H9 (cell line): ENCODE results near the gene POLE3. TPM values are rescaled to one million over a fixed set of nuclear protein-coding genes. Genes with fewer than 3 reads are reported as not detected.

Source experiments
- DNase-seq: peaks from one replicate; pipeline ENCODE4 v3.0.0-alpha.2; 2017
- H2AFZ ChIP-seq: one replicate; pipeline ENCODE4 v1.6.1; 2013; ENCODE audit warnings: mild to moderate bottlenecking, low read length, control low read depth, moderate library complexity
- H2AK5ac ChIP-seq: 2 replicates; pipeline ENCODE4 v1.6.1; 2013; ENCODE audit warnings: low read length, control low read depth, mixed read lengths; ENCODE audit not compliant: insufficient read length
- H2BK120ac ChIP-seq: one replicate; pipeline ENCODE4 v1.6.1; 2013; ENCODE audit warnings: low read depth, mild to moderate bottlenecking, low read length, control low read depth, inconsistent platforms; ENCODE audit not compliant: poor library complexity, severe bottlenecking
- H2BK12ac ChIP-seq: 2 replicates; pipeline ENCODE4 v1.6.1; 2013; ENCODE audit warnings: low read length, control low read depth, mixed read lengths, low read depth; ENCODE audit not compliant: insufficient read length
- H2BK15ac ChIP-seq: 2 replicates; pipeline ENCODE4 v1.6.1; 2013; ENCODE audit warnings: low read depth, low read length, control low read depth
- H2BK20ac ChIP-seq: one replicate; pipeline ENCODE4 v1.6.1; 2013; ENCODE audit warnings: low read depth, mild to moderate bottlenecking, low read length, control low read depth, inconsistent platforms; ENCODE audit not compliant: poor library complexity, severe bottlenecking
- H2BK5ac ChIP-seq: 2 replicates; pipeline ENCODE4 v1.6.1; 2013; ENCODE audit warnings: low read length, control low read depth, mixed read lengths; ENCODE audit not compliant: insufficient read length
- H3K14ac ChIP-seq: 2 replicates; pipeline ENCODE4 v1.6.1; 2013; ENCODE audit warnings: low read length, control low read depth; ENCODE audit not compliant: insufficient read depth
- H3K18ac ChIP-seq: 2 replicates; pipeline ENCODE4 v1.6.1; 2013; ENCODE audit warnings: low read depth, mild to moderate bottlenecking, mixed read lengths, low read length, control low read depth; ENCODE audit not compliant: insufficient read length
- H3K23ac ChIP-seq: 2 replicates; pipeline ENCODE4 v1.6.1; 2013; ENCODE audit warnings: low read length, control low read depth, mixed read lengths, low read depth; ENCODE audit not compliant: insufficient read length
- H3K23me2 ChIP-seq: 2 replicates; pipeline ENCODE4 v1.6.1; 2013; ENCODE audit warnings: low read depth, mild to moderate bottlenecking, mixed read lengths, low read length, control low read depth; ENCODE audit not compliant: insufficient read length, poor library complexity, severe bottlenecking
- H3K27ac ChIP-seq: 2 replicates; pipeline ENCODE4 v1.5.1; 2013; ENCODE audit warnings: low read length, control low read depth, mixed read lengths, low read depth; ENCODE audit not compliant: insufficient read length
- H3K27me3 ChIP-seq: 2 replicates; pipeline ENCODE4 v1.6.1; 2013; ENCODE audit warnings: low read length, control low read depth, inconsistent platforms; ENCODE audit not compliant: insufficient read depth
- H3K4ac ChIP-seq: 2 replicates; pipeline ENCODE4 v1.6.1; 2013; ENCODE audit warnings: low read depth, mild to moderate bottlenecking, control low read depth, inconsistent platforms, low read length, moderate library complexity
- H3K4me1 ChIP-seq: 2 replicates; pipeline ENCODE4 v1.6.1; 2013; ENCODE audit warnings: low read length, control low read depth, inconsistent platforms; ENCODE audit not compliant: insufficient read depth
- H3K4me2 ChIP-seq: 2 replicates; pipeline ENCODE4 v1.6.1; 2013; ENCODE audit warnings: low read length, control low read depth, mixed read lengths; ENCODE audit not compliant: insufficient read length, insufficient read depth
- H3K56ac ChIP-seq: 2 replicates; pipeline ENCODE4 v1.6.1; 2013; ENCODE audit warnings: low read depth, mild to moderate bottlenecking, mixed read lengths, low read length, control low read depth; ENCODE audit not compliant: insufficient read length
- H3K79me1 ChIP-seq: 2 replicates; pipeline ENCODE4 v1.6.1; 2013; ENCODE audit warnings: low read depth, mild to moderate bottlenecking, moderate library complexity, low read length, control low read depth, inconsistent platforms; ENCODE audit not compliant: insufficient read depth, poor library complexity, severe bottlenecking
- H3K79me2 ChIP-seq: 2 replicates; pipeline ENCODE4 v1.6.1; 2013; ENCODE audit warnings: low read length, control low read depth, inconsistent platforms; ENCODE audit not compliant: insufficient read depth
- H3K9ac ChIP-seq: 2 replicates; pipeline ENCODE4 v1.6.1; 2013; ENCODE audit warnings: low read length, control low read depth, mixed read lengths; ENCODE audit not compliant: insufficient read length; ENCODE audit errors: extremely low read depth
- H3K9me3 ChIP-seq: one replicate; pipeline ENCODE4 v1.6.1; 2013; ENCODE audit warnings: low read depth, low read length, inconsistent platforms; ENCODE audit not compliant: control insufficient read depth
- H3T11ph ChIP-seq: one replicate; pipeline ENCODE4 v1.6.1; 2013; ENCODE audit warnings: mild to moderate bottlenecking, low read length, control low read depth, inconsistent platforms
- H4K20me1 ChIP-seq: one replicate; pipeline ENCODE4 v1.6.1; 2013; ENCODE audit not compliant: control insufficient read depth, insufficient read length, insufficient read depth
- H4K5ac ChIP-seq: 2 replicates; pipeline ENCODE4 v1.6.1; 2013; ENCODE audit warnings: low read depth, mild to moderate bottlenecking, mixed read lengths, low read length, control low read depth; ENCODE audit not compliant: insufficient read length
- H4K8ac ChIP-seq: replicated peaks from 2 replicates; pipeline ENCODE4 v1.6.1; 2013; ENCODE audit warnings: low read length, control low read depth, mixed read lengths, low read depth; ENCODE audit not compliant: insufficient read length
- H4K91ac ChIP-seq: 2 replicates; pipeline ENCODE4 v1.6.1; 2013; ENCODE audit warnings: low read depth, mild to moderate bottlenecking, moderate library complexity, mixed read lengths, low read length, control low read depth; ENCODE audit not compliant: insufficient read length
- H3K27ac Mint-ChIP-seq, 3 experiments: 2 replicates in 2 of 3; 3 replicates in 1 of 3; pipeline ENCODE4 v1.8.0; 2020 to 2021; ENCODE audit warnings: mixed read lengths in 3 of 3, mild to moderate bottlenecking in 1 of 3, moderate library complexity in 1 of 3
- H3K27me3 Mint-ChIP-seq: 2 replicates; pipeline ENCODE4 v1.8.0; 2021; ENCODE audit warnings: low read depth, mild to moderate bottlenecking, moderate library complexity, mixed read lengths
- H3K36me3 Mint-ChIP-seq, 3 experiments: 2 replicates in 2 of 3; 3 replicates in 1 of 3; pipeline ENCODE4 v1.8.0; 2020 to 2021; ENCODE audit warnings: low read depth in 3 of 3, mixed read lengths in 3 of 3; ENCODE audit not compliant: insufficient read depth in 1 of 3
- H3K4me1 Mint-ChIP-seq, 2 experiments: 2 replicates each; pipeline ENCODE4 v1.8.0; 2020; ENCODE audit warnings: mixed read lengths in 2 of 2
- H3K4me3 Mint-ChIP-seq, 2 experiments: 2 replicates in 1 of 2; 3 replicates in 1 of 2; pipeline ENCODE4 v1.8.0; 2020 to 2021; ENCODE audit warnings: mild to moderate bottlenecking in 2 of 2, mixed read lengths in 2 of 2, moderate library complexity in 1 of 2
- H3K9me3 Mint-ChIP-seq, 2 experiments: 2 replicates in 1 of 2; 3 replicates in 1 of 2; pipeline ENCODE4 v1.8.0; 2020; ENCODE audit warnings: mild to moderate bottlenecking in 2 of 2, mixed read lengths in 2 of 2, moderate library complexity in 1 of 2
- CTCF ChIP-seq: fragments of 200-600 bp; sonication (generic); conservative IDR thresholded peaks from 3 replicates; pipeline ENCODE4 v1.8.0; 2021; ENCODE audit warnings: antibody characterized with exemption, mild to moderate bottlenecking
- WGBS: extraction: QIAGEN DNeasy Blood & Tissue Kit; methylation state at CpG from one replicate; pipeline ENCODE4 v1.1.7; 2013; ENCODE audit warnings: missing lambda C conversion rate, low lambda C conversion rate, mixed read lengths; ENCODE audit not compliant: insufficient read length; ENCODE audit errors: extremely low coverage; 5-methylcytosine and 5-hydroxymethylcytosine counted together
- total RNA-seq: library from RNA; stranded (reverse); gene quantifications from 2 replicates; pipeline ENCODE4 v1.2.1, GENCODE V29; 2021

The POLE3 gene
- total RNA-seq, 1 experiment from 2014 or later, result 82.4 TPM

- H3K4ac ChIP-seq, result no peak overlapping the region
- Mint-ChIP-seq H3K9me3 (no peaks in the 10 kb centered on the region), H3K27ac (no peak overlapping the region), H3K27me3 (no peaks in the 10 kb centered on the region), H3K4me3 (no peak overlapping the region), H3K36me3 (no peaks in the 10 kb centered on the region; a peak in 1 of 7 replicates), H3K4me1 (peaks cover 6 to 7% of the 10 kb centered on the region in 2 experiments)
- H3K4me1 ChIP-seq, result no peaks in the 10 kb centered on the region; the same call in 1 of the 2 replicates
- H3K18ac ChIP-seq, result no peak overlapping the region
- H4K5ac ChIP-seq, result no peak overlapping the region
- no peak overlapping the region for H3K56ac ChIP-seq
- no peaks in the 10 kb centered on the region for H3K23me2 ChIP-seq
- no peak for DNase-seq
- no peak overlapping the region for H2AK5ac ChIP-seq
- no peak overlapping the region for H2BK120ac ChIP-seq
- no peaks in the 10 kb centered on the region for H4K20me1 ChIP-seq
- H2AFZ ChIP-seq, result no peak overlapping the region
- no peak overlapping the region for H3T11ph ChIP-seq
- no peak overlapping the region for H2BK20ac ChIP-seq
- no peaks in the 10 kb centered on the region for H3K27me3 ChIP-seq
- no peaks in the 10 kb centered on the region for H3K79me2 ChIP-seq
- no peak for TF ChIP-seq CTCF
- H3K4me2 ChIP-seq, result no peak overlapping the region
- H3K14ac ChIP-seq, result no peak overlapping the region
- WGBS, result no CpG with 5 or more reads among the region's 1 CpG
- H2BK15ac ChIP-seq, result no peak overlapping the region
- H3K23ac ChIP-seq, result no peak overlapping the region
- H4K8ac ChIP-seq, result no peak overlapping the region
- H3K9me3 ChIP-seq, result no peaks in the 10 kb centered on the region
- H3K79me1 ChIP-seq, result no peaks in the 10 kb centered on the region
- no peak overlapping the region for H4K91ac ChIP-seq
- no peak overlapping the region for H2BK5ac ChIP-seq
- no peak overlapping the region for H2BK12ac ChIP-seq
- H3K27ac ChIP-seq, result no peak overlapping the region
- no peak overlapping the region for H3K9ac ChIP-seq
Observed at GRCh38 chr9:113359385-113359784, 51.1 kb downstream of the POLE3 start.

Other genes starting within 250 kb of the POLE3 start
- 18.5 and 19.3 TPM in 2 replicates for gene FKBP15, start 189.4 kb downstream of the POLE3 start, total RNA-seq
- 34.4 and 34.8 TPM in 2 replicates for gene SLC31A1, start 189.1 kb downstream of the POLE3 start, total RNA-seq
- gene CDC26, start 135.1 kb downstream of the POLE3 start, total RNA-seq, result 37.8 and 38.6 TPM in 2 replicates
- 48.5 and 49.8 TPM in 2 replicates for gene PRPF4, start 135.0 kb downstream of the POLE3 start, total RNA-seq
- 0.33 TPM in 1 of 2 replicates, not detected in the other for gene RNF183, start 107.3 kb downstream of the POLE3 start, total RNA-seq
- 0.59 and 0.72 TPM in 2 replicates for gene WDR31, start 70.4 kb downstream of the POLE3 start, total RNA-seq
- 4.5 and 5.1 TPM in 2 replicates for gene BSPRY, start 61.1 kb downstream of the POLE3 start, total RNA-seq
- 10.8 and 10.9 TPM in 2 replicates for gene HDHD3, start 33.7 kb downstream of the POLE3 start, total RNA-seq
- gene ALAD, start 9.4 kb downstream of the POLE3 start, total RNA-seq, result 11.5 and 13.2 TPM in 2 replicates
- 0.24 and 0.57 TPM in 2 replicates for gene C9orf43, start 72 bp upstream of the POLE3 start, total RNA-seq
- 12.1 and 13.9 TPM in 2 replicates for gene RGS3, start 53.1 kb upstream of the POLE3 start, total RNA-seq